GM19324 (cell line): ENCODE measurements around the gene LIN54.
A peak's percentile ranks its signal among the peaks of the same experiment; 100 is the strongest.
"Not testable (repeated sequence)": the region's sequence is repeated elsewhere in the genome, so short reads cannot be mapped to it uniquely, and the experiment has no call there.

ENCODE experiments used
- ATAC-seq: cut with Tn5 transposase; IDR thresholded peaks from one replicate; pipeline ENCODE4 v1.9.1; 2021; ENCODE audit warnings: mild to moderate bottlenecking, moderate library complexity; ENCODE audit not compliant: unreplicated experiment, low FRiP score

Gene LIN54

DNA sequence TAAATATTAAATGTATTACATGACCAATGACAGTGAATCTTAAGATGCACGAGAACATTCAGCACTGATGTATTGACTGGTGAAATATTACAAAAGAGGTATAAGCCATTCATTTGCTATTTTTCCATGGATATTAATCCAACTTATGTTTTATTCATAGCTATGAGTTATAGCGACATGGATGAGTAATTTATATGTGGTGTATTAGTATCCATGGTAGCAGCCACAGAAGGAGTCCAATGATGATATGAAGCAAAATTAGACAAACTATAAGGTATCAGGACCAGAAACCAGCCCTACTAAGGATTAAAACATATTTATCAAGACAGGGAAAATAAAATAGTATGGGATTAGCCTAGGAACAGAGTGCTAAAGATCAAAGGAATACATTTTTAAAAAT lies 59.4 kb downstream of the LIN54 start:
- ATAC-seq: no peak

DNA sequence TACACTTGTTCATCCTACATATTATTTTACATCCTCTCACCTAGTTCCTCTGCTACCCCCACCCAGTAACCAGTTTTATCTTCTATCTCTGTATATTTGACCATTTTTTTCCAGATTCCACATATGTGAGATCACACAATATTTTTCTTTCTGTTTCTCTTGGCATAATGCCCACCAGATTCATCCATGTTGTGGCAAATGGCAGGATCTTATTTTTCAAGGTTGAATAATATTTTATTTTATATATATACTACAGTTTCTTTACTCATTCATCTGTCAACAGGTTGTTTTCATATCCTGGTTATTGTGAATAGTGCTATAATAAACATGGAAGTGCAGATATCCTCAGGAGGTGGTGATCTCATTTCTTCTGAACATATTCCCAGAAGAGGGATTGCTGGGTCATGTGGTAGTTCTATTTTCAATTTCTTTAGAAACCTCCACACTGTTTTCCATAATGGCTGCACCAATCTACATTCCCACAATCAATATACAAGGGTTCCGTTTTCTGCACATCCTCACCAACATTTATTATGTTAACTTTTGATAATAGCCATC lies 61.9 kb downstream of the LIN54 start:
- ATAC-seq: no peak

DNA sequence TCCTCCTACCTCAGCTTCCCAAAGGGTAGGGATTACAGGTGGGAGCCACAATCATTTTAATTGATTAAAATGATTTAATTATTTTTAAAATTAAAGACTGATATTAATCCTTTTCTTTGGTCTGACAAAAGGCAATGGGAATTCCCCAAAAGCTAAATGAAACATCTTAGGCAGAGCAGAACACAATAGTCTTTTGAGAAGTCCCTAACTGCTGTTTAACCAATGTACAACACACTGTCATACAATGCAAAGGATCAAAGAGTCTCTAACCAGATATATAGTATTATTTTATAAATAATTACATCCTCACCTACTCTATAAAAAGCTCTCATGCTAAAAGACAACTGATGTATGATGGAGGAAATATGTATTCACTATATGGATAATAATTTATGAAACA lies 63.1 kb downstream of the LIN54 start:
- no peak for ATAC-seq

DNA sequence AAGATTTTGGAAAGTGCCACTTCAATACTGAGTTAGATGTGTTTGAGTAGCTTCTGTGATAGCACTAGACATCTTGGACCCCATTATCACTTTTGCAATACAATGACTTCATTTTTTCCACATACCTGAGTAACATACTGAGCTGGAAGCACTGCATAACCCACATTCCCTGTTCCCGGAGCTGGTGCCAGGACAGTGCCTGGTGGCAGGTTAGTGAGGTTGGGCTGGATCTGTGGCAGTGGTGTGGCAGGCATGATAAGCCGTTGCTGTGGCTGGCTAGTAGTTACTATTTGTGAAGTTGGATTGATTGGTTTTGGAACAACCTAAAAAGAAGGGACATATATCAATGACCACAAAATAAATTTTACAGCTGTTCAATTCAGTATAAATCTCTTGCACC lies 71.2 kb downstream of the LIN54 start:
- ATAC-seq: no peak

DNA sequence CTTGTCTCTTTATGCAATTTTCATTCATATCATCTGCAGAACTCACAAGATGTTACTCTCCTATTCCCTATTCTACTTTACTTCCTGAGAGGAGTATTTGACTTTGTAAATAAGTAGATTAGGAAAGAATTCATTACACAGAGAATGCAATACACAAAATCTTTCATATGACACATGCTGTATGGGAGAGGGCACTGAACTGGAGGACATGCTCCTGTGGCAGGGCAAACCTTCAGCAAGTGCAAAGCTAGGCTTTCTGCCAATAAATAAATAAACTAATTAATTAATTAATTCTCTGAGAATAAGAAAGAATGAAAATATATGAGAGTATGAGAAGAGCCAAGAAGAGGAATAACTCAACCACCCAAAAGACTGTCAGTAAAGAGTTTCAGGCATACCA lies 76.2 kb downstream of the LIN54 start:
- ATAC-seq: no peak

DNA sequence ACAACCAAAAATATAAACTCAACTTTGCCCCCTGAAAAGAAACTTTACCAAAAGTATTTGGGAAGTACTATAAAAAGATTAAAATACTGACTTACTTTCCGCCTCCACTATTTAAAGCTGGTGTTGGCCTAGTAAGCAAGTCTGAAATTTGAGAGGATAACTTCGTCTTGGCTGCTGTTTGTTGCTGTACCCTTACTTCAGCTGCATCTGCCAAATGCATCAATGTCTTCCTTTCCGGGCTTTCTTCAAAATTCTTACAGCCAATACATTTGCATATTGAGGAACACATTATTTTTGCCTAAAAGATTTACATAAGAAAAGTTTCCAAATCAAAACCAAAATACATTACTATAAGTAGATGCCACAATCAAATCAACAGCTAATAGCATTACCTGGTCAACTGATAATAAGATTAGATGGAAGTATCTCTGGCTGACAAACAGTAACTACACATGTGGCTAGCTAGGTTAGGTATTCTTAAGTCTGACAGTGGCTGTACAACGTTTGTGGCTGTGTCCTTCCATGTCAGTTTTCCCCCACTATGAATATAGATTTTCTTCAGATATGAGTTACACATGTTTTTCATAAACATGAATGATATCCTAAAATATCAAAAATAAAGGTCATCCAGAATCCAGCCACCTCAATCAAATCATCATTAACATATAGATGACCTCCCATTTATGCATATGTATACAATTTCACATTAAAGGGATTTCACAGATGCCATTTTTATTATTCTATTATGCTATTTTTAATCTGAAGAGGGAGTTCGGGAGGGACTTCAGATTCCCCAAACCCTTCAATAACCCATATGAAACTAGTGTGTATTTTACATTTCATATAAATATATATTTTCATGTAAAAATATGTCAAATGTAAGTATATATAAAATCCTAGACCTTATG lies 79.5 kb downstream of the LIN54 start:
- no peak for ATAC-seq

DNA sequence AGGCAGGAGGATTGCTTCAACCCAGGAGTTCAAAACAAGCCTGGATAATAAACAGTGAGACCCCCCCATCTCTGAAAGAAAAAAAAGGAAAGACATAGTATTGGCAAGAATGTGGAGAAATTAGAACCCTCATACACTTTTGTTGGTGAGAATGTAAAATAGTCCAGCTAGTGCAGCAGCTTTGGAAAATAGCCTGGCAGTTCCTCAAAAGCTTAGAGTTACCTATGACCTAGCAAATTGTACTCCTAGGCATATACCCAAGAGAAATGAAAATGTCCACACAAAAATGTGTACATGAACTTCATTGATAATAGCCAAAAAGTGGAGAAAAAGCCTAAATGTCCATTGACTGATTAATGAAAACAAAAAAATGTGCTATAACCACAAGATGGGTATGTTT lies 88.8 kb downstream of the LIN54 start:
- ATAC-seq: no peak

DNA sequence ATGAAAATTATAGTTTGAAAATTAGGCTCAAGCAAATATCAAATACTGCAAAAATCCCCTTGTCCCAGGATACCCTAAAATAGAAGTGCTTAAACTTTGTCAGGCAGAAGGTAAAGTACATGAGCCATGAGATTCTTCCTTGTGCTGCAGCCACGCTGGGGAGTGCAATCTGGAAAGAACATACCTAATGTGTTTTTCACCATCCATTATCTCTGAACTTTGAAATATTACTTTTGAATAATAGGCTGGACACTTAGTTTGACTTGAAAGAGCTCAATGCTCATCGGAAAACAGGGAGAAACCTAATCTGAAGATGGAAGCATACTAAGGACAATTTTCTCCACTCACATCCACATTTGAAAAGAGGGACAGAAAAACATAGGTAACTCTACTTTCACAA lies 91.2 kb downstream of the LIN54 start:
- ATAC-seq: no peak

DNA sequence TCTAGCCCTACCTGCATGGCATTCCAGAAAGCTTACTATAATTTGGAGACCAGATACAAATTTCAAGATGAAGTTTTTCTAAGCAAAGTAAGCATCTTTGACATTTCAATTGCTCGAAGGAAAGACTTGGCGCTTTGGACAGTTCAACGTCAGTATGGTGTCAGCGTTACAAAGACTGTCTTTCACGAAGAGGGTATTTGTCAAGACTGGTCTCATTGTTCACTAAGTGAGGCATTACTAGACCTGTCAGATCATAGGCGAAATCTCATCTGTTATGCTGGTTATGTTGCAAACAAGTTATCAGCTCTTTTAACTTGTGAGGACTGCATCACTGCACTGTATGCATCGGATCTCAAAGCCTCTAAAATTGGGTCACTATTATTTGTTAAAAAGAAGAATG lies 92.5 kb downstream of the LIN54 start:
- ATAC-seq: no peak

DNA sequence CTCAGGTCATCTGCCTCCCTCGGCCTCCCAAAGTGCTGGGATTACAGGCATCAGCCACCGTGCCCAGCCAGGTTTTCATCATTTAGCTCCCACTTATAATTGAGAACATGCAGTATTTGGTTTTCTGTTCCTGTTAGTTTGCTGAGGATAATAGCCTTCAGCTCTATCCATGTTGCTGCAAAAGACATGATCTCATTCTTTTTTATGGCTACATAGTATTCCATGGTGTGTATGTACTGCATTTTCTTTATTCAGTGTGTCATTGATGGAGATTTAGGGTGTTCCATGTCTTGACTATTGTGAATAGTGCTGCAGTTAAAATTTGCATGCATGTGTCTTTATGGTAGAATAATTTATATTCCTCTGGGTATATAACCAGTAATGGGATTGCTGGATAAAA lies 96.7 kb downstream of the LIN54 start:
- ATAC-seq: not testable (repeated sequence)

DNA sequence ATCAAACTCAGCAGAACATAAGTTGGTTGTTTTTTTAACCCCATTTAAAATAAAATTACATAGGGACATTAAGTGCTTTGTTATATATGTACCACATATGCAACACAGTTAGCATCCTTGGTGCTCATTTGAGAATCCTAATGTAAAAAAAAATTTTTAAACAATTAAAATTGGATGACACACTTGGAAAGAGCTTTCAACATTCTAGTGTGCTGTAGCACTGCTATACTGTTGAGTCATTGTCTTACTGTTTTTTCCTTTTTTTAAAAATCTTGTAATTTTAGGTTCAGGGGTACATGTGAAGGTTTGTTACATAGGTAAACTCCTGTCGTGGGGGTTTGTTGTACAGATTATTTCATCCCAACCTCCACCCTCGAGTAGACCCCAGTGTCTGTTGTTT lies 97.3 kb downstream of the LIN54 start:
- no peak for ATAC-seq

DNA sequence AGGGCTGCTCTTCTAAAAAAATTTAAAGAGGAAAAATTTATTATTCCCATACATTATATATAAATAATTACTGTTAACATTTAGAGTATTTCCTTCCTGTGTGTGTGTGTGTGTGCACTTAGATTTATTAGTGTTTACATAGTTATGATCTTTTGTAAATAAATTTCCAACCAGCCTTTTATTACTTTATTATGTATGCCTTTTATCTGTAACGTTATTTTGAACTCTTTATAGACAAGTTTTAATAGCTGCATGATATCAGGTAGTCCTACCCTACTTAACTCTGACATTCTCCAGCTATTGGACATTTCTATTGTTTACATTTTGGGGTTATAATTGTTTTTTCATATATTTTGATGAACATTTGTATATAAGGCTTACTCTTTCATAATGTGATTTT lies 101.3 kb downstream of the LIN54 start:
- ATAC-seq: no peak

DNA sequence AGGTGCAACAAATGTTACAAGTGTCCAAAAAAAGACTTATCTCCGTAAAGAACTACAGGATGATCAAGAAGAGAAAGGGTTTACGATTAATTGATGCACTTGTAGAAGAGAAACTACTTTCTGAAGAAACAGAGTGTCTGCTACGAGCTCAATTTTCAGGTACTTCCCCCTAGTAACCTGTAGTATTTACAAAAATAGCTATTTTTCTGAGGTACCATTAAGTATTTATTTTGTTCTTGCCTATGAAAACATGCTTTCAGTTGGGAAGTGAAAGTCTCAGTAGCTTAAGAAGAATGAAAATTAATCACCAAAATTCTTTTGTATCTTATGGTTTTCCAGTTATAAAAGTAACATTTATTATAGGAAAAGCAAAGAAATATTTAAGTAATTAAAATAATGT lies 104.2 kb downstream of the LIN54 start:
- ATAC-seq: no peak

DNA sequence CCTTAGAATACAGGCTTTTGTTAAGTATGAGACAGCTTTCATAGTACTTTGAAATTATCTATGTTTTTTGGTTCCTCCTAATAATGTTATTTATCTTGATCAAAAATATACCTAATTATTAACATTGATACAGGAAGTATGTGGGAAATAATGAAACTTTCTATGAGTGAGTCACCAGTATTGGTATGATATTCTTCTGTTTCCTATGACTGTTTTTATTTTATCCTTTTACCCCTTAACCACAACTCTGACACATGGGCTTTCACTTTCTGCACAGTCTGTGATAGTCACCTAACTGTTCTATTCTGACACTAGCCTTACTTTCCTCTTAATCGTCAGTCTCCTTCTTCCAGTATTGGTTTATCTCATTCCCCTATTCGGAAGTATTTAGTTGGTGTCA lies 105.4 kb downstream of the LIN54 start:
- ATAC-seq: peak; percentile 25

DNA sequence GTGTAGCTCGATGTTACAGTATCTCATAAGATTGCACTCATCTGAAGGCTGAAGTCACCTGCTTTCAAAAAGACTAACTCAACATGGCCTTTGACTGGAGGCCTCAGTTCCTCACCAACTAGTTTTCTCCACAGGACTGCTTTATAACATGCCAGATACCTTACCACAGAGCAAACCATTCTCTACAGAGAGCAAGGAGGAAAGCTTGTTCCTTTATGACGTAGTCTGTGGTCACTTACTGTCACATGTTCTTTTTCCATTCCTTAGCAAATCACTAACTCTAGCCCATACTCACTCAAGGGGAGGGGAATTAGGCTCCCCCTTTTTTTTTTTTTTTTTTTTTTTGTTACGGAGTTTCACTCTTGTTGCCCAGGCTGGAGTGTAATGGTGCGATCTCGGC lies 106.9 kb downstream of the LIN54 start:
- no peak for ATAC-seq

DNA sequence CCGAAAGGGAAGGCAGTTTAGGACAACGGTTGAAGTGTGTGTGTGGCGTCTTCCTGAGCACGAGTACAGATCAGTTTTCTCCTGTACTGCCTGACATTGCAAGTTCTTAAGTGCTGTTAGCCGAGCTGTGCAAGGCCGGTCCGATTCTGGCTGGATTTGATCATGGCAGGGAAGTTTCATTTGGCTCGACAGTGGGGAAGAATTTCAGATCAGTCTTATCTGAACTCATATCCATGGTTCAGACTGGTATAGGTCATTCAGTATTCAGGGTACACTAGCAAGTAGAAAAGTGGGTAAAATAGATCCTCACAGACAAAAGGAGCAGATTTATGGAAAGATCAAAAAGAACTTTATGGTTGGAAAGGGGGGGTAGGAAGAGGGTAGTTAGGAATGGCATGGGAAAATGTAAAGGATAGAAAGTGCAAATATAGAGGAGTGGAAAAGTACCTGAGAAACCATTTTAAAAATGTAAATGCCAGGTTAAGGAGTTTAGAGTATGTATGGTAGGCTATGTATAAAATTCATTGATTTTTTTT lies 109.4 kb downstream of the LIN54 start:
- ATAC-seq: no peak

DNA sequence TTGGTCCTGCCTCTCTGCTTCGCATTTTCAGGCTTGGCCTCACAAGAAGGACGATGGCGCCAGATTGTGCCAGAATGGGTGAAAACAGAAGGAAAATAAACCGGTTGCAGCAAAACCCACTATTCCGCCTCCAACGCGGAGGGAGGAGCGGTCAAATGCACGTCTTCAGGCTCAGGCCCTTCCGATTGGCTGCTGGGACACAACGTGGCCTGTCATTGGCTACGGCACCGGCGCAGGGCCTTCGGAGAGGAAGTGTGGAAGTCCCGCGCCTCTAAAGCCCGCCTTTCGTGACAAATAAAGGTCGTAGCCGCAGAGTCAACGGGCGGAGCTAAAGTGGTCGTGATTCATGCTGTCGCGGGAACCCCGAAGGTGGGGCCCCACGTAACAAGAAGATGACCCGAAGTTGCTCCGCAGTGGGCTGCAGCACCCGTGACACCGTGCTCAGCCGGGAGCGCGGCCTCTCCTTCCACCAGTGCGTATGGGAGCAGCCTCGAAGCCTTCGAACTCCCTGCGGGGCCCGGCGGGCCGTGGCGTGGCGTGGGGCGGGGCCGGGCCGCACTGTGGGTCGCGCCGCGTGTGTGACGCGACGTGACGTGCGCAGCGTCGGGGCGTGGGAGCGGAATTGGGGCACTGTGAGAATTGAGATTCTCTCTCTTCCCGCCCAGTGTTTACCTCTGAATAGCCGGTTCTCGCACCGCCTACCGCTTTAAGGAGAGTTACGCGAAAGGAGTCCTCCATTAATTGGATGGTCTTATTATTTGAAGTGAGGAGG lies 110.0 kb downstream of the LIN54 start, which contains the start of gene THAP9:
Gene THAP9 (plus strand): TSS at position 325 of the 772 bp plus-strand sequence. CDS start 68 bp downstream, at position 393.
- peak; percentile 96 for ATAC-seq

DNA sequence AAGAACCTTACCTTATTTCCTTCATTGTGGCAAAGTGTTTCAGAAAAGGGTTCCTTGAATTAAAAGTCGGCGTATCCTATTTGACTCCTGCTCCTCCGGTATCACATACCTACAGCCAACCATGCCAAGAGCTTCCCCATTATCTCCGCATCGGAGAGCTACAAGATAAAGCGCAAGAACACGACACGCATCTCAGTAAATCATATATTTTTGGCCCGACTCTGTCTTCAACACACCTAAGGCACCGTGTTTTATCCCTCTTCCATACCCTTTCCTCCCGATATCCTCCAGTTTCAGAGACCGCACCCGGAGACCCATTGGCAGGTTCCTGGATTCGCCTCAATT lies 110.6 kb downstream of the LIN54 start:
- ATAC-seq: peak; percentile 8

DNA sequence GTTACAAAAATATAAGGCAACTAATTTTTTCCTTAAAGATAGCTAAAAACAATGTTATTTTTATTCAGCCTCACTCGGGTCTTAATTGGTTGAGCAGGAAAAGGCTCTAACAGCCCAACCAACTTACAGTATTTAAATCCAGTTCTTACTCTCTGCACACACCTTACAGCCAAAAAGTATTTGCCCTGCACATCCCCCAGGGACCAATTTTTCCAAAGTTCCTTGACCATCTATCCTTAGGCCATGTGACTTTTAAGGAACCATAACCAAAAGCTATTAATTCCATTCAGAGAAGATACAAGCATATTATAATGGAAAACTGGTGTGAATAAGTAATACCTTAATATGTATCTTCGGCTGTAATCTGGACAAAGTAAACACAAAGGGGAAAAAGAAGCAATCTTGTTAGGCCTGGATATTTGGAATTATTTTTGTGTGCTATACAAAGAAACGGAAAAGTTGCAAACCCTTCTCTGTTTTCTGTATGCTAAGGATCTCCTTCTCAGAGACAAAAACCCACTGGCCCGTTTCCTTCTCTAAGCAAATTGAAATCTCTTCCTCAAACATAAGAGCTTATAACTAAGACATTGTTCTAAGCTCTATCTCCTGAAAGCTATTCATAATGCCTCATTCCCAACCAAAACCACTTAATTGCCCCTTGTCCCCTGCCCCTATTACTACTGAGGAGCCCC lies 111.1 kb downstream of the LIN54 start:
- ATAC-seq: no peak

DNA sequence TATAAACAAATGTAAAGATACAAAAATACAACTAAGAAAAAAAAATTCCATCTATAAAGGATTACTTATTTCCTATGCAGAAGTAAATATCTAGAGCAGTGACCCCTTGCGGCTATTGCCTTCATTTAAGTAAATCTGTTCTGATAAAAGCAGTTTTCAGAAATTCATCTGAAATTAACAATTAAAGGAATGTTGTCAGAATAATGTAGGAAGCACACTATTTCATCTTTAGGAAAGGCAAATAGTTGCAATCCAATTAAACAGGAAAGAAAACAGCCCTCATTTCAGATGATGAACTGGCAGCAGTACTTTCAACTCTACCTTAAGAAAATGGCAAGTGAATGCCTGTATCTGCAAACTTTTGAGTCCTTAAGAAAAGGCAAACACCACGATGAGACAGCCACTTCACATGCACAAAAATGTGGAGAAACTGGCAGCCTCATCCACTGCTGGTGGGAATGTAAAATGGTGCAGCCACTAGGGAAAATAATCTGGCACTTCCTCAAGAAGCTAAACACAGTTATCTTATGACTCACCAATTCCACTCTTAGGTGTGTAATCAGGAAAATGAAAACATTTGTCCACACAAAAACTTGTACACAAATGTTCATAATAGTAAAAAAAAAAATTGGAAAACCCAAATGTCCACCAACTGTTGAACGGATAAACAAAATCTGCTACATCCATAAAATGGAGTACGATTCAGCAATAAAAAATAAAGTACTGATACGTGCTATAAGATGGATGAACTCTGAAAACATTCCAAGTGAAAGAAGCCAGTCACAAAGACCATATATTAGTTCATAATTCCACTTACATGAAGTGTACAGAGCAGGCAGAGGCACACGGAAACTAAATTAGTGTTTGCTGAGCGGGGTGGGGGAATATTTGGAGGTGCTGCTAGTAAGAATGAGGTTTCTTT lies 112.0 kb downstream of the LIN54 start:
- no peak for ATAC-seq
